Astrocyte of the cerebellum (primary cell): ENCODE results near the gene KIAA0513.

Experiments
- DNase-seq: peaks from one replicate; pipeline ENCODE4 v3.0.0-alpha.2; 2011; ENCODE audit warnings: low read depth
- H3K4me3 ChIP-seq: 2 replicates; pipeline ENCODE4 v1.5.1; 2011; ENCODE audit warnings: mild to moderate bottlenecking, low read depth, low read length, moderate library complexity
- CTCF ChIP-seq: IDR thresholded peaks from 2 replicates; pipeline ENCODE4 v1.5.1; 2012; ENCODE audit warnings: low read length, low read depth, moderate library complexity, mild to moderate bottlenecking; ENCODE audit errors: missing control alignments
- in situ Hi-C: cut with HindIII; loops from 2 replicates; pipeline ENCODE4 v1.10.0; 2017; ENCODE audit warnings: low sequenced_read_pairs

KIAA0513 gene

GRCh38 chr16:85139881-85140339 lies 112.3 kb downstream of the KIAA0513 start:
- DNase-seq: no peak
- in situ Hi-C loops: no loop called here
- H3K4me3 ChIP-seq: no peak overlapping the region

DNA sequence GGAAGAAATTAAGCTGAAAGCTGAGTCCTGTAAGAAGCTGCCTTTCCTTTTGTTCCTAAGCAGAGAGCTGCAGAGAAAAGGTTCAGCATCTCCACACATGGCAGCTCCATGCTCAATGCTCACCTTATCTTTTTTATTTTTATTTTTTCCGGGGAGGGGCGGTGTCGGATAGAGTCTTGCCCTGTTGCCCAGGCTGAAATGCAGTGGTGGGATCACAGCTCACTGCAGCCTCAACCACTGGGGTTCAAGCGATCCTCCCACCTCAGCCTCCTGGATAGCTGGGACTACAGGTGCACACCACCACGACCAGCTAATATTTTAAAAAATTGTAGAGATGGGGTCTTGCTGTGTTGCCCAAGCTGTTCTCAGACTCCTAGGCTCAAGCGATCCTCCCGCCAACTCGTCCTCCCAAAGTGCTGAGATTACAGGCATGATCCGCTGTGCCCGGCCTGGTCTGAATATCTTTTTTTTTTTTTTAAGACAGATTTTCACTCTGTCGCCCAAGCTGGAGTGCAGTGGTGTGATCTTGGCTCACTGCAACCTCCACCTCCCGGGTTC lies 112.9 kb downstream of the KIAA0513 start:
- DNase-seq: no peak
- in situ Hi-C loops: no loop called here
- TF ChIP-seq CTCF: no peak
- H3K4me3 ChIP-seq: no peak overlapping the region

More at GRCh38 chr16:85139881-85140339, 112.3 kb downstream of the KIAA0513 start:
- TF ChIP-seq CTCF: no peak

GRCh38 chr16:85141491-85142128 lies 114.0 kb downstream of the KIAA0513 start:
- no peak overlapping the region for H3K4me3 ChIP-seq
- DNase-seq: no peak
- in situ Hi-C loops: no loop called here
- no peak for TF ChIP-seq CTCF

DNA sequence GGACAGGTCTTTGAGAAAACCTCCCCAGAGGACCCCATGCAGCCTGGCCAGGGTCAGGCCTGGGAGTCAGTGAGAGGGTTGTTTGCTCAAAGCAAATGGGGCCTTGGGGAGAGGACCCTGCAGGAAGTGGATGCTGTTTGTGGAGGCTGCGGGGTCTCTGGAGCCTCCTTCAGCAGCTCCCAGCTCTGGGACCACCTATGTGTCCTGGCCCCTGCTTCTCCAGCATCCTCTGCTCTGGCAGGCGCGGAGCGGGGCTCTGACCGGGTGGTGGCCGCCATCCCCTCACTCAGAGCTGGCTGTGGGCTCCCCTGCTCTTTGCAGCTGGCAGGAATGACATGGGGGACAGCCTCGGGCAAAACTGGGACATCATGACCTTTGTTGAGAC lies 114.5 kb downstream of the KIAA0513 start:
- TF ChIP-seq CTCF: no peak
- no peak for DNase-seq
- H3K4me3 ChIP-seq: no peak overlapping the region
- in situ Hi-C loops: no loop called here

DNA sequence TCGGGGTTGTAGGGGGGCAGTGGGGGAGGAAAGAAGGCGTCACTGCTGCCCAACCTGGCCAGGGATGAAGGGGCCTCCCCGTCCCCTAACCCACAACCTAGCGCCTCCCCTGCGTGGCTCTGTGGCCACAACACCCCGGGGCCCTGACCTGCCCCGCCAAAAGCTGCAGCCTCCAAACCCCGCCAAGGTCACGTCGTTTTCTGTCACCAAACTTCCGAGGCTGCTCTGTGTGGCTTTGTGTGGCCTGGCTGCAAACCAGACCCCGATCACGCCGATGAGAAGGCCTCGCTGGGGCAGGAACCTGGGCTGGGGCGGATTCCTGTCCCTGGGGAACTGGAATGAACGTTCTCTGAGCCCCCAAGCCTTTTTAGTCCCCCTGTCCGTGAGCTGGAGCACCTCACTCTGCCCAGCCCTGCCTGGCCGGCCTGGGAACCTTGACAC lies 115.2 kb downstream of the KIAA0513 start:
- in situ Hi-C loops: no loop called here
- TF ChIP-seq CTCF: no peak
- no peak overlapping the region for H3K4me3 ChIP-seq
- no peak for DNase-seq
